Smooth muscle cell (in vitro differentiated cells): Measurements from ENCODE around the gene TBC1D13. TPM values are rescaled to one million over a fixed set of nuclear protein-coding genes. Genes with fewer than 3 reads are reported as not detected.
A peak's percentile ranks its signal among the peaks of the same experiment; 100 is the strongest.

ENCODE experiments used
- DNase-seq: peaks from one replicate; lab custom pipeline; 2025; ENCODE audit not compliant: unreplicated experiment; lab: John Stamatoyannopoulos, UW
- H2AFZ ChIP-seq: fragments of 200-600 bp; sonication (generic); 2 replicates; pipeline ENCODE4 v1.6.0; 2016; ENCODE audit warnings: antibody characterized with exemption, low read depth, mild to moderate bottlenecking
- H3F3A ChIP-seq: fragments of 200-600 bp; sonication (generic); 2 replicates; pipeline ENCODE4 v1.6.0; 2017; ENCODE audit warnings: antibody characterized with exemption, low read depth
- H3K27ac ChIP-seq: fragments of 200-600 bp; sonication (generic); 2 replicates; pipeline ENCODE4 v1.5.1; 2016; ENCODE audit warnings: low read depth, mild to moderate bottlenecking
- H3K27me3 ChIP-seq: fragments of 200-600 bp; sonication (generic); 2 replicates; pipeline ENCODE4 v1.6.1; 2016; ENCODE audit warnings: low read depth, mild to moderate bottlenecking
- H3K36me3 ChIP-seq: fragments of 200-600 bp; sonication (generic); 2 replicates; pipeline ENCODE4 v1.5.1; 2016; ENCODE audit warnings: low read depth
- H3K4me1 ChIP-seq: fragments of 200-600 bp; sonication (generic); 2 replicates; pipeline ENCODE4 v1.5.1; 2016; ENCODE audit warnings: low read depth
- H3K4me2 ChIP-seq: fragments of 200-600 bp; sonication (generic); 2 replicates; pipeline ENCODE4 v1.6.0; 2016; ENCODE audit warnings: mild to moderate bottlenecking
- H3K4me3 ChIP-seq: fragments of 200-600 bp; sonication (generic); 2 replicates; pipeline ENCODE4 v1.5.1; 2016; ENCODE audit warnings: mild to moderate bottlenecking
- H3K79me2 ChIP-seq: fragments of 200-600 bp; sonication (generic); 2 replicates; pipeline ENCODE4 v1.6.0; 2016; ENCODE audit warnings: low read depth, mild to moderate bottlenecking
- H3K9ac ChIP-seq: fragments of 200-600 bp; sonication (generic); 2 replicates; pipeline ENCODE4 v1.6.0; 2016; ENCODE audit warnings: low read depth
- H3K9me3 ChIP-seq: fragments of 200-600 bp; sonication (generic); replicated peaks from 2 replicates; pipeline ENCODE4 v1.5.1; 2016; ENCODE audit warnings: low read depth
- H4K20me1 ChIP-seq: fragments of 200-600 bp; sonication (generic); 2 replicates; pipeline ENCODE4 v1.6.0; 2016; ENCODE audit warnings: low read depth
- WGBS: methylation state at CpG from one replicate; pipeline ENCODE4 v1.1.7; 2016; ENCODE audit warnings: low lambda C conversion rate; 5-methylcytosine and 5-hydroxymethylcytosine counted together
- polyA plus RNA-seq: library from polyadenylated mRNA; unstranded; fragments of >200 nt; fragmentation: Nextera tagmentation; extraction: Ambion mirVana; gene quantifications from 2 replicates; pipeline ENCODE4 v1.2.1, GENCODE V29; 2016
- total RNA-seq: library from RNA; depleted of rRNA; stranded (reverse); fragments of >200 nt; gene quantifications from 2 replicates; pipeline ENCODE4 v1.2.3, GENCODE V29; 2014
- TF ChIP-seq, protein P1 (sequence below): fragments of 200-600 bp; sonication (generic); IDR thresholded peaks from 2 replicates; pipeline ENCODE4 v1.5.1; 2017; ENCODE audit warnings: borderline replicate concordance, mild to moderate bottlenecking, antibody characterized with exemption; ENCODE audit not compliant: insufficient read depth, poor library complexity, severe bottlenecking

TBC1D13 gene
- total and polyA plus RNA-seq, 2 experiments from 2014 or later = 7.6 to 29.3 TPM

DNA sequence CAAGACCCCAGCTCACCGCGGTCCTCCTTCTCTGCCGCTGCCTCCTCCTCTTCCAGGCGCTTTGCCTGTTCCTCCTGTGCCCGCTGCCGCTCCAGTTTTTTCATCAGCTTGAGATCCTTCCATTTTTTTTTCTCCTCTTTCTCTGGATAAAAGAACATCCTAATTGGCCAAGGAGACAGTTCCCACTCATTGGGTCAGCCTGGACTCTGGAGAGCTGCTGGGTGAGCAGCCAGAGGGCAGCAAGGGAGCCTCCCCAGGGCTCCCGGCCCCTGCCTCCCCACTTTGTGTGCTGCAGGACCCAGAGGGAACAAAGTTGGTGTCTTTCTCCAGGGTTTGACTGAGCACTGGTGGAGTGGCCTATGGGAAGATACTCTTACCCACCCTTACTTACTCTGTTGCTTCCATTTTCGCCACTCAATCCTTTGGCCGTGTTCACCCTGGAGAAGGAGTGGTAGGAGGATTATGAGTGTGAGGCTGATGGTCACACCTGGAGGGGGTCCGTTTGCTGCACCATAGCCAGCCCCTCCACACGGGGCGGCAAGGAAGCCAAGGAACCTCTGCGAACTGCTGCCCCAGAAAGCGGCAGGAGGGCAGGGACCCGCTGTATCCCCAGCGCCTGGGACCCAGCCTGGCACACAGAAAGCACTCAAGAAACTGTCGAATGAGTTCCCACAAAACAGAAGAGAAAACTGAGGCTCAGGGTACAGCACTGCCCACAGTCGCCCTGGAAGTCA lies 41.8 kb downstream of the TBC1D13 start:
- Histone ChIP-seq H3K4me1 (peaks cover 8% of the 10 kb centered on the region), H2AFZ (peak overlapping the region; percentile 91), H3K4me3 (peak overlapping the region; percentile 71), H3F3A (no peaks in the 10 kb centered on the region), H3K9me3 (no peaks in the 10 kb centered on the region), H4K20me1 (no peaks in the 10 kb centered on the region), H3K27ac (no peak overlapping the region), H3K9ac (peak overlapping the region; percentile 66), H3K79me2 (no peaks in the 10 kb centered on the region), H3K4me2 (peak overlapping the region; percentile 98), H3K27me3 (no peaks in the 10 kb centered on the region), H3K36me3 (no peaks in the 10 kb centered on the region)
- no peak for DNase-seq
- TF ChIP-seq, protein P1, sequence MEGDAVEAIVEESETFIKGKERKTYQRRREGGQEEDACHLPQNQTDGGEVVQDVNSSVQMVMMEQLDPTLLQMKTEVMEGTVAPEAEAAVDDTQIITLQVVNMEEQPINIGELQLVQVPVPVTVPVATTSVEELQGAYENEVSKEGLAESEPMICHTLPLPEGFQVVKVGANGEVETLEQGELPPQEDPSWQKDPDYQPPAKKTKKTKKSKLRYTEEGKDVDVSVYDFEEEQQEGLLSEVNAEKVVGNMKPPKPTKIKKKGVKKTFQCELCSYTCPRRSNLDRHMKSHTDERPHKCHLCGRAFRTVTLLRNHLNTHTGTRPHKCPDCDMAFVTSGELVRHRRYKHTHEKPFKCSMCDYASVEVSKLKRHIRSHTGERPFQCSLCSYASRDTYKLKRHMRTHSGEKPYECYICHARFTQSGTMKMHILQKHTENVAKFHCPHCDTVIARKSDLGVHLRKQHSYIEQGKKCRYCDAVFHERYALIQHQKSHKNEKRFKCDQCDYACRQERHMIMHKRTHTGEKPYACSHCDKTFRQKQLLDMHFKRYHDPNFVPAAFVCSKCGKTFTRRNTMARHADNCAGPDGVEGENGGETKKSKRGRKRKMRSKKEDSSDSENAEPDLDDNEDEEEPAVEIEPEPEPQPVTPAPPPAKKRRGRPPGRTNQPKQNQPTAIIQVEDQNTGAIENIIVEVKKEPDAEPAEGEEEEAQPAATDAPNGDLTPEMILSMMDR = no peak
- WGBS = 35% methylated on average over 18 of the region's 18 CpGs

DNA sequence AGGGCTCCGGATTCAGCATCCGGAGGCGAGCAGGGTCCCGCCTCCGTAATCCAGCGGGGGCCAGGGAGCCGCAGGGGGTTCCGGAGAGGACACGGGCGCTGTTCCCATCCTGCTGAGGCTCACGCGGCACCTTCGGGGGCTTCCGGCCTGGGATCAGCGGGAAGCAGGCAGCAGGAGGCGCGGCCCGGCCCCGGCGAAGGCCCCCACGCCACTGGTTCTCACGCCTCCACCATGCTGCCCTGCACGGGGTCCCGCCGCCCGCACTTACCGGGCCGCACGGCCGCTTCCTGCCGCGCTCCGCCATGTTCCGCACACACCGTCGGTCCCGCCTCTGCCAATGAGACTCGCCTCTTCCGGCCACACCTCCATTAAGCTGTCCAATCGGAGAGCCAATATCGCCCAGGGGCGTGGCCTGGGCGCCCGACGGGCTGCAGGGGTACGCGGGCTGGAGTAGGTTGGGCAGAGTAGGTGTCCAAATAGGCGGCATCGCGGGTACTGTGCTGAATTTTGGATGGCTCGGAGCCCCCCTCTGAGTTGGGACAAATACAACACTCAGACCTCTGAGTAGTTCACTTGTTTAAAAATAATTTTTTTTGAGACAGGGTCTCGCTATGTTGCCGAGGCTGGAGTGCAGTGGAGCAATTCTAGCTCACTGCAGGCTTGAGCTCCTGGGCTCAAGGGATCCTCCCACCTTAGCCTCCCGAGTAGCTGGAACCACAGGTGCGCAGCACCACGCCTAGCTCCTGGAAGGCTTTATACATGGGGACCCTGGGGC lies 42.6 kb downstream of the TBC1D13 start, which contains the start of gene SPOUT1:
Gene SPOUT1, minus strand, starts transcription at position 318 of the 775 bp plus-strand sequence. Its CDS starts 14 bp downstream, at position 304.
- H3F3A ChIP-seq = no peaks in the 10 kb centered on the region
- peak within 1 kb of the TSS; percentile 98 for H3K4me2 ChIP-seq
- TF ChIP-seq, protein P1 = no peak
- H4K20me1 ChIP-seq = no peaks in the 10 kb centered on the region
- no peaks in the 10 kb centered on the region for H3K9me3 ChIP-seq
- peak; percentile 64 for DNase-seq
- H3K79me2 ChIP-seq = no peaks in the 10 kb centered on the region
- 2% methylated on average over 49 of the region's 56 CpGs for WGBS
- H3K27ac ChIP-seq = no peak within 1 kb of the TSS
- H3K27me3 ChIP-seq = no peaks in the 10 kb centered on the region
- peak within 1 kb of the TSS; percentile 91 for H2AFZ ChIP-seq
- H3K4me1 ChIP-seq = peaks cover 8% of the 10 kb centered on the region
- no peaks in the 10 kb centered on the region for H3K36me3 ChIP-seq
- H3K9ac ChIP-seq = peak within 1 kb of the TSS; percentile 66
- H3K4me3 ChIP-seq = peak within 1 kb of the TSS; percentile 71

DNA sequence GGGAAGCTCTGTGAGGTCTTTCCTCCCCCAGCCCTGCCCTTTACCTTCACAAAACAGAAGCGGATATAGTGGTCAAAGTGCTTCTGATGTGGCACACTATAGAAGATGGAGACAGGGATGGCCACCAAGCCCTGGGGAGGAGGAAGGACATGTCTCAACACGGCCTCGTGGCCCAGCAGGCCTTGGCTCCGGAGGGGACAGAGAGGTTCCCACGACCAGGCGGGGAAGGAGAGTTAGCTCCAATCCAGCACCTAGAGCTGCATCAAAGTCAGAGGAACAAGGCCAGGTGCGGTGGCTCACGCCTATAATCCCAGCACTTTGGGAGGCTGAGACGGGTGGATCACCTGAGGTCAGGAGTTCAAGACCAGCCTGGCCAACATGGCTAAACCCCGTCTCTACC lies 46.6 kb downstream of the TBC1D13 start:
- no peak overlapping the region for H2AFZ ChIP-seq
- H3K79me2 ChIP-seq = no peaks in the 10 kb centered on the region
- TF ChIP-seq, protein P1 = no peak
- no peak overlapping the region for H3K27ac ChIP-seq
- H3K9ac ChIP-seq = no peak overlapping the region
- H3K4me2 ChIP-seq = no peak overlapping the region
- H3F3A ChIP-seq = no peaks in the 10 kb centered on the region
- H3K36me3 ChIP-seq = no peaks in the 10 kb centered on the region
- peaks cover 6% of the 10 kb centered on the region for H3K4me1 ChIP-seq
- no peak overlapping the region for H3K4me3 ChIP-seq
- H4K20me1 ChIP-seq = no peaks in the 10 kb centered on the region
- H3K9me3 ChIP-seq = no peaks in the 10 kb centered on the region
- no peak for DNase-seq
- no peaks in the 10 kb centered on the region for H3K27me3 ChIP-seq
- WGBS = 93% methylated on average over 10 of the region's 10 CpGs
